ENCODE measurements around the gene DQX1.

Gene DQX1

DNA sequence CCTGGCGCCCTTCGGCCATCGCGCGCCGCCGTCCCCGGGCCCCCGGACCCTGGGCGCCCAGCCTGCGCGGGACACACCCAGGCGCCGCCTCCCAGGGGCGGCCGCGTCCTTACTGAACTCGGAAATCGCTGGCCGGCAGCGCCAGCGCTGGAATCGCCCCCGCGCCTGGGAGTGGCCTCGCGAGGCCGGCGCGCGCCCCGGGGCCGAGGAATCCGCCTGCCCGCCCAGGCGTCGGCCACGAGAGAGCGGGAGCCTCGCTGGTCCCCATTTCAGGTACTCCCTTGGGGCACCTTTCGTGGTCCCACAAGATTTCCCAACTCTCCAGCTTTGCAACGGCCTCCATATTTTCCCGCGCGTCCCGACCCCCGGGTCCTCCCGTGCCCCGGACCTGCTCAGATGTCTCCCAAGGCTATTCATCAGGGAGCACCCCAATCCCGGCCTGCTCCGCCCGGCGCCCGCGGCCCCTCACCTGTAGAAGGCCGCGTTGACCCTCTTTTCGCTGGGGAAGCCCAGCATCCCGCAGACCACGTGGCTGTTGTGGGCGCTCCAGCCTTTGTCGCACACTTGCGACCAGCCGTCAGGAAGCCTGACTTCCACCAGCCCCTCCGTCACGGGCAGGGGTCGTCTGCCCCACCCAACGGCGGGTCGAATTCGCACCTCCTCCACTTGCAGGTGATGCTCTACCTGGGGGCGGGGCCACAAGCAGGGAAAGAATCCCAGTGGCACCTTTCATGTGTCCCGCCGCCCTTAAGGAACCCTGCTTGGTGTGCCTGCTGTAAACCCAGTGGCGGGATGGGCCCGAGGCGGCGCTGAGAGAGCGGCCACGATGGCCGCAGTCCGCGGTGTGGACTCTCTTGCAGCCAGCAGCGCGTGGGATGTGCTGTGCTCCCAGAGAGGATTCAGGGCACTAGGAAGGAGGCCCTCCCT lies 23.1 kb upstream of the DQX1 start:
- DNase-seq (ENCODE audit: low read depth) = peak; percentile 40
- H3K4me3 ChIP-seq (ENCODE audit: low read length) = peak overlapping the region; percentile 58
- TF ChIP-seq, protein P1, sequence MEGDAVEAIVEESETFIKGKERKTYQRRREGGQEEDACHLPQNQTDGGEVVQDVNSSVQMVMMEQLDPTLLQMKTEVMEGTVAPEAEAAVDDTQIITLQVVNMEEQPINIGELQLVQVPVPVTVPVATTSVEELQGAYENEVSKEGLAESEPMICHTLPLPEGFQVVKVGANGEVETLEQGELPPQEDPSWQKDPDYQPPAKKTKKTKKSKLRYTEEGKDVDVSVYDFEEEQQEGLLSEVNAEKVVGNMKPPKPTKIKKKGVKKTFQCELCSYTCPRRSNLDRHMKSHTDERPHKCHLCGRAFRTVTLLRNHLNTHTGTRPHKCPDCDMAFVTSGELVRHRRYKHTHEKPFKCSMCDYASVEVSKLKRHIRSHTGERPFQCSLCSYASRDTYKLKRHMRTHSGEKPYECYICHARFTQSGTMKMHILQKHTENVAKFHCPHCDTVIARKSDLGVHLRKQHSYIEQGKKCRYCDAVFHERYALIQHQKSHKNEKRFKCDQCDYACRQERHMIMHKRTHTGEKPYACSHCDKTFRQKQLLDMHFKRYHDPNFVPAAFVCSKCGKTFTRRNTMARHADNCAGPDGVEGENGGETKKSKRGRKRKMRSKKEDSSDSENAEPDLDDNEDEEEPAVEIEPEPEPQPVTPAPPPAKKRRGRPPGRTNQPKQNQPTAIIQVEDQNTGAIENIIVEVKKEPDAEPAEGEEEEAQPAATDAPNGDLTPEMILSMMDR (conservative IDR thresholded peaks at IDR 0.05; ENCODE audit: low read length) = no peak

DNA sequence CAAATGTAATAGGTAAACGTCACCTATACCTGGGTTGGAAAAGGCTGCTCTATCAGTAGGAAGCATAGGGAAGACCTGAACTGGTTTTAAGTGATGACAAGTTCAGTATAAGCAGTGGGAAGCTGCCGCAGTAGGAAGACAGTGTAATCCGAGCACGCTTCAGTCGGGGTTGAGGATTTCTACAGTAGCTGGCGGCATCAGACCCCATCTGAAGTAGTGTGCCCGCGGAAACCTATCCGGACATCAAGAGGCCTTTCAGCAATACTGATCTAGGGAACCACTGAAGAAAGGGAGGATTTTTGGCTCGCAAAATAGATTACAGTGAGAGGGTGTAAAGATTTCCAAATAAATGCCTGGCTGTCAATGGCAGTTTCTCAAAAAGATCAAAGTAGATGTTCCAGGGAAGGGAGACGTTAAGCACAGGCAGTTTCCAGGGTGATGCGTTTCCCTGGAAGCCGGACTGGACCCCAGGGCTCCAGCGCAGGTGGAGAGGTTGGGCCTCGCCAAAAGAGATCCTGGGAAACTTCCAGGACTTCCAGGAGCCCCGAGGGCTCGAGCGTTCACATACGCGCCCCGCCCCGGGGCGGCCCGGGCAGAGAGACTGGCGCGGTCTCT lies 22.4 kb upstream of the DQX1 start:
- H3K4me3 ChIP-seq (ENCODE audit: low read length) = peak overlapping the region; percentile 58
- TF ChIP-seq, protein P1 (conservative IDR thresholded peaks at IDR 0.05; ENCODE audit: low read length) = no peak
- DNase-seq (ENCODE audit: low read depth) = no peak

DNA sequence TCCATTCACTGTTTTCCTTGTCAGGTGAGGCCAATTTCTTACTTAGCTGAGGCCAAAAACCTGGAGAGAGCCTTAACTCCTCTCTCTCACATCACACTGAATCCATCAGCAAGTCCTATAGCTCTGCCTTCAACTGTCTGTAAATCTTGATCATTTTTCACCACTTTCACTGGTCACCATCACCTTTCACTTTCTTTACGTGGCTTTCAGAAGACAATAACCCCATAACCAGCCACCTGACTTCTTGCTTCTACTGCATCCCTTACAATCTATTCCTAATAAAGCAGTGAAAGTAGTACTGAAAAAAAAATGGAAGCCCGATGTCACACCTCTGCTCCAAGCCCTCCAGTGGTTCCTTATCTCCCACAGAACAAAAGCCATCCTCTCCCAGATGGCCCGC lies 20.0 kb upstream of the DQX1 start:
- DNase-seq (ENCODE audit: low read depth) = no peak
- H3K4me3 ChIP-seq (ENCODE audit: low read length) = no peak overlapping the region
- TF ChIP-seq, protein P1 (conservative IDR thresholded peaks at IDR 0.05; ENCODE audit: low read length) = no peak

DNA sequence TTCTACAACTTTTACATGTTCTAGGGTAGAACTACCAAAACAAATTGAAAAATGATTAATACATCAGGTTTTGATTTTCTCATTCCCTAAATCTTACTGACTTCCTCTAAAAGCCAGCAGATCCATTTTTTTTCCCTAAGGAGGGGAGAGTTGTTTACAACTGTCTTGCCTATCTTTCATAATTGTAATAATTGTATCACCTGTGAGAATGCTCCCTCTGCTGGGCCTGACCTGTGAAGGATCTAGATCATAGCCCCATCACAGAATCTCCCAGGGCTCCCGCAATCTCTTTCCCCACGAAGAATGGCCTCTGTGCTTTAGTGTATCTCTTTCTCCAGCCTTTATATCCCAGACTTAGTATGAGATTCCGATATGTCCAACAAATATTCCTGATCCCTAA lies 18.6 kb upstream of the DQX1 start:
- DNase-seq (ENCODE audit: low read depth) = no peak
- no peak overlapping the region for H3K4me3 ChIP-seq (ENCODE audit: low read length)
- TF ChIP-seq, protein P1 (conservative IDR thresholded peaks at IDR 0.05; ENCODE audit: low read length) = no peak

DNA sequence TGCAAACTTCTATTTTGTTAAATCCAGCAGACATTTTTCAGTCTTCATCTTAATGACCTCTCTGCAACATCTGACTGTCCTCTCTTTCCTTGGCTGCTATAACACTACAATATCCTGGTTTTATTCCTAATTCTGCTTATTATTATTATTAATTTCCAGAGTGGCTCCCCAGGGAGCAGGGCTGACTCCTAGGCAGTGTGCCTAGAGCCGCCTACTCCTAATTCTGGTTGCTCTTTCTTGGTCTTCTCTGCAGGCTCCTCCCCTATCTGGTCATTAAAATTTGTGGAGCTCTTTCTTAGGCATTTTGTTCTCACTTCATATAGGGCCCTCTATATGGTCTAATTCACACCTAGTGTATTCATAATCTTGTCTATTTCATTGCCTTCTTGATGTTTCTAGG lies 16.9 kb upstream of the DQX1 start:
- no peak overlapping the region for H3K4me3 ChIP-seq (ENCODE audit: low read length)
- TF ChIP-seq, protein P1 (conservative IDR thresholded peaks at IDR 0.05; ENCODE audit: low read length) = no peak
- no peak for DNase-seq (ENCODE audit: low read depth)

DNA sequence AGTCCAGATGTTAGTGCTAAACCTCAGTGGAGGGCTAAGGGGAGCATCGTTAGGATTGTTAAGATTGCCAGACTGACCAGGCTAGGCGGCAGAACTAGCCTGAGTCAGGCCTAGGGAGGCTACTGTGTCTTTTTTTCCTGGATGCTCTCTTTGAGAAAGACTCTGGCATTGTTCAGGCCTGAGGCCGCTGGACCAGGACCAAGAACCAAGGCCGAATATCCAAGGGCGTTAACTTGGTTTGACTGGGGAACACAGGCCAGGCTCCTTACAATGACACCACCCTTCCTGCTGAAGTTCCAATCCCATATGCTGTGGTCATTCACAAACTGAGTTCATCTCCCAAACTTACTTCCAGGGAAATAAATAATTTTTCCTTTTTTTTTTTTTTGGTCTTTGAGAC lies 14.3 kb upstream of the DQX1 start:
- H3K4me3 ChIP-seq (ENCODE audit: low read length) = no peak overlapping the region
- TF ChIP-seq, protein P1 (conservative IDR thresholded peaks at IDR 0.05; ENCODE audit: low read length) = no peak
- DNase-seq (ENCODE audit: low read depth) = peak; percentile 80
